ENCODE measurements around the gene SYNPR. TPM values are rescaled to one million over a fixed set of nuclear protein-coding genes. Genes with fewer than 3 reads are reported as not detected.
A peak's percentile ranks its signal among the peaks of the same experiment; 100 is the strongest.

The SYNPR gene
- total RNA-seq, 2 donors from 2014 or later, result not detected

DNA sequence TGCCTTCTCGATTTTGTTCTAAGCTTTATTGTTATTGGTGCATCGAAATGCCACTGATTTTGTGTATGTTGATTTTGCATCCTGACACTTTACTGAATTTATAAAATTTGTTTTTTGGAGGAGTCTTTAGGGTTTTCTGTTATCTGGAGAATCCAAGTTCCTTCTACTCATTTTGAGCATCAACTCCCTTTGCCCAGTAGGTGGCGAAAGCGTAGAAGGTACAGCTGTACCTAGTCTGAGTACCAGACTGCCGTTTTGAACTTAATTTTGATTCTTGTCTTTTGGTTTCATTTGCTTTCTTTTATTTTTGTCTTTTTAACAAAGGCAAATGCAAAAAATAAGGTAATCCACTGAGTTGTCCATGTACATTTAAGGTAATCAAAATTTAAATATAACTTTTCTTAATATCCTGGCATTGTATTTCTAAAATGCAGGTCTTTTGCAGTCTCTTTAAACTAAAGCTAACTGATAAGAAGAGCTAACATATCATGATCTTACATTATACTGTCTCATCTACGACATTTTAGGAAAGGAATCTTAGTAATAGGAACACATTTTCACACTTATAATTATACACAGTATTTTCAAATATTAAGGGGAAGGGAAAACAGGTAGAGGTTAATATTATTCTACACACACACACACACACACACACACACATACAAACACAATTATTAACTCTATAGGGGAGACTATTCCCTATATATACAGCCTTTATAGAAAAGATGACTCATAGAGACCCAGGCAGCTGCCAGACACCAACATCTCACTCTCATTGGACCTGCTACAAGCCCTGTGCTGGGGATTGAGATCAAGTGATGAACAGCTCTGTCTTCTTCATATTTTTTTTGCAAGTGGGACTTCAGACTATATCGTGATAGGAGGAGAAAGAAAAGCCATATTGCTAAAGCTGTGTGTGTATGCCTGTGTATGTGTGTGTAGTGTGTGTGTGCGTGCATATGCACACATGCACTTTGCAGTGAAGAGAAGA, 71.8 kb downstream of the SYNPR start:
- DNase-seq (ENCODE audit: low spot score in 2 of 2) (peak in 1 of 2 donors; percentile 34), ATAC-seq (peak in 1 of 2 donors; percentile 58)
- H3K9me3 Mint-ChIP-seq, result no peaks in the 10 kb centered on the region
- H3K27ac Mint-ChIP-seq, result no peak overlapping the region
- no peaks in the 10 kb centered on the region for H3K36me3 Mint-ChIP-seq

GRCh38 chr3:63351159-63352007, 73.3 kb downstream of the SYNPR start:
- DNase-seq (ENCODE audit: low spot score in 2 of 2) (no peak), ATAC-seq (peak in 1 of 2 donors; percentile 84)
- Mint-ChIP-seq H3K36me3 (no peaks in the 10 kb centered on the region), H3K27ac (no peak overlapping the region), H3K9me3 (no peaks in the 10 kb centered on the region)

DNA sequence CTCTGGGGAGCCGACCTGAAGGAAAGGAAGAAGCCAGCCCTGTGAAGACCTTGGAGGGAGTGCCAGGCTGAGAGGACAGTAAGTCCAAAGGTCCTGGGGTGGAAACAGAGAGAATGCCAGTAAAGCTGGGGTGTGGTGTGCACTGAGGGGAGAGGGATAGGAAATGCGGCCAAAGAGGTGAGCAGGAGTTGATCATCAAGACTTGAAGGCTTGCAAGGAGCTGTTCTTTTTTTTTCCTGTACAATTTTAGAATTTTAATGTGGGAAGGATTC, 73.8 kb downstream of the SYNPR start:
- Mint-ChIP-seq H3K9me3 (no peaks in the 10 kb centered on the region), H3K36me3 (no peaks in the 10 kb centered on the region), H3K27ac (no peak overlapping the region)
- no peak for ATAC-seq
- no peak for DNase-seq (ENCODE audit: low spot score in 2 of 2)

DNA sequence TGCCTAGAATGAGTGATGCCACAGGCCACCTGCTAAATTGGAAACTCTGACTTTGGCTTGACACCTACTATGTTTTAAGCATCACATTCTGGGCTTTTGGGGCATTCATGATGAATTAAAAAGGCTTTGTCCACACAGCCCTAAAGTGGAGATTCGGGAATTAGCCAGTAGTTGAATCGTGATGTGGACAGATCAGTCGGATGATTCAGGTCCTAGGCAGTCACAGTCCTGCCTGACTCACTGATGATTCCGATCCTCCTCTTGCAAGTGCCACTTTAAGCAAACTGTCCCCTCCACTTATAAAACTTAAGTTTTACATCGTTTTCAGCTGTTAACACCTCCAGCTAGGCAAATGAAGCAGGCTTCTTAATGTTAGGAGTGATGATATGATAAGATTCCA, 75.3 kb downstream of the SYNPR start:
- no peak overlapping the region for H3K27ac Mint-ChIP-seq
- no peak for DNase-seq (ENCODE audit: low spot score in 2 of 2)
- no peak for ATAC-seq
- H3K9me3 Mint-ChIP-seq, result peaks cover 0 to 2% of the 10 kb centered on the region in 2 donors
- H3K36me3 Mint-ChIP-seq, result no peaks in the 10 kb centered on the region

DNA sequence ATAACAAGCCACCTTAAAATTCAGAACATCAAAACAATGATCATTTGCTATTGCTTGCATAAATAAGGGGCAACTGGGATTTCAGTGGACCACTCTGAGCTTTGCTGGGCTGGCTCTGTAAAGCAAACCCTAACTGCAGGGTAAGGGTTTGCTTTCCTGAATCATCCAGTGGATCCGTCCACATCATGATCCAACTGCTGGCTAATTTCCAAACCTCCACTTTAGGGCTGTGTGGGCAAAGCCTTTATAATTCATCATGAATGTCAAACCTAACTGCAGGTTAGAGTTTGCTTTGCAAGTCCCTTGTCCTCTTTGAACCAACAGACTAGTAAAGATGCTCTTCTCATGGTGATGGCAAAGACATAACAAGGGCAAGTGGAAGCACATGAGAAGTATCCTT, 76.1 kb downstream of the SYNPR start:
- ATAC-seq (no peak), DNase-seq (ENCODE audit: low spot score in 2 of 2) (no peak)
- Mint-ChIP-seq H3K9me3 (peaks cover 0 to 3% of the 10 kb centered on the region in 2 donors), H3K27ac (no peak overlapping the region), H3K36me3 (no peaks in the 10 kb centered on the region)

DNA sequence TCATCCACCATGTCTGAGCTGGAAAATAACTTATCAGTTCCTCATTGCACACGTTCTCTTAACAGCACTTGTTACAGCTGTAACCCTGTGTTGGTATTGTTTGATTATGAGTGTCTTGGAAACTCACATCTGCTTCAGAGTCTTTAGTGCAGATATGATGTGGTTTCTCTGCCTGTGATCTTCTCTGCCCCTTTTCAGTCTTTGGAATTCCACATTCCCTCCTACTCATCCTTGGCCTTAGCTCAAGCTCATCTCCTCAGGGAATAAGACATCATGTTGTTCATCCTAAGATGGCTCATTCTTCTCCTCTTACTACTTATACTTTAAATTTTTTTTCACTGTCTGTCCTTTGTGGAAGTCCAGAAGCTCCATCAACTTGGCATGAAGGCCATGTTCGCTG, 77.7 kb downstream of the SYNPR start:
- H3K9me3 Mint-ChIP-seq, result peaks cover 4 to 9% of the 10 kb centered on the region in 2 donors
- no peaks in the 10 kb centered on the region for H3K36me3 Mint-ChIP-seq
- no peak for ATAC-seq
- no peak overlapping the region for H3K27ac Mint-ChIP-seq
- no peak for DNase-seq (ENCODE audit: low spot score in 2 of 2)

- ATAC-seq (no peak), DNase-seq (ENCODE audit: low spot score in 2 of 2) (no peak)
- Mint-ChIP-seq H3K27ac (no peak overlapping the region), H3K9me3 (peaks cover 5 to 10% of the 10 kb centered on the region in 2 donors), H3K36me3 (no peaks in the 10 kb centered on the region)
These were observed 86.4 kb downstream of the SYNPR start for GRCh38 chr3:63364495-63364894.

DNA sequence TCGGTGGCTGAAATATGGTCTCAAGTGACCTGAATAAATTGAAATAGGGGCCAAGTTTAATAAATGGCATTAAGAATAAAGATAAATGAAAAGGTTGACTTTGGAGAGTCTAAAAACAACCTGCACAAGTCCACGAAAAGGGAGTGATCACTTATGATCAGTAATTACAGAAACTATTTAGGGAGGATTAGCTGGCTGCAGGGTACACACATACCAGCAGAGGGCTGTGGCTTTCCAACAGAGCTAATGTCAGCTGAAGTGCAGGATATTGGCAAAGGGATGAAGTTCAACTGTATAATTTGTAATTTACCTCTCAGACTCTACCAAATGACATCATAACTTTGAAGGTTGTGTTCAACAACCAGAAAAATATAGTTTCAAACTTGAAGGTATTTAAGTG, 86.8 kb downstream of the SYNPR start:
- DNase-seq (ENCODE audit: low spot score in 2 of 2), result no peak
- ATAC-seq, result no peak
- Mint-ChIP-seq H3K27ac (no peak overlapping the region), H3K9me3 (peaks cover 5 to 10% of the 10 kb centered on the region in 2 donors), H3K36me3 (no peaks in the 10 kb centered on the region)

GRCh38 chr3:63365671-63366070, 87.6 kb downstream of the SYNPR start:
- Mint-ChIP-seq H3K27ac (no peak overlapping the region), H3K36me3 (no peaks in the 10 kb centered on the region), H3K9me3 (peaks cover 2 to 4% of the 10 kb centered on the region in 2 donors)
- DNase-seq (ENCODE audit: low spot score in 2 of 2) (no peak), ATAC-seq (no peak)

GRCh38 chr3:63370094-63370493, 92.0 kb downstream of the SYNPR start:
- ATAC-seq, result no peak
- no peak for DNase-seq (ENCODE audit: low spot score in 2 of 2)
- Mint-ChIP-seq H3K27ac (no peak overlapping the region), H3K9me3 (no peaks in the 10 kb centered on the region), H3K36me3 (no peaks in the 10 kb centered on the region)

- ATAC-seq (no peak), DNase-seq (ENCODE audit: low spot score in 2 of 2) (no peak)
- no peaks in the 10 kb centered on the region for H3K36me3 Mint-ChIP-seq
- H3K27ac Mint-ChIP-seq, result no peak overlapping the region
- peaks cover 4% of the 10 kb centered on the region in 2 donors for H3K9me3 Mint-ChIP-seq
These were observed 104.9 kb downstream of the SYNPR start for GRCh38 chr3:63383040-63383439.

DNA sequence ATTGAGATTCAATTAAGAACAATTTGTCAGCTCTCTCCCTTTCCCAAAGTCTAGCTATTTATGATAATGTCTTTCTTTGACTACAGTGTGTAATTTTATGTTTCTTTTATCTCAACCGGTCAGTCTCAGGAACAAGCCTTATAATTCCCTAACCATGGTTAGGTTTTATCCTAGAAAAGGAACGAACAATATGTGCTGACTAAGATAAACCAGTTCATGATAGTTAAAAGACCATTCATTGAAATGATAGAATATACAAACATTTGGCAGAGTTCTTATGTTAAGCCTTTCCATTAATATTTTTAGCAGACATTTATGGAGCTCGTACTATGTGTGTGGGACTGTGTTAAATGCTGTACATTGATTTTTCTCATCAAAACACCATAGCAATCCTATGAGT, 106.3 kb downstream of the SYNPR start:
- no peak for ATAC-seq
- no peak overlapping the region for H3K27ac Mint-ChIP-seq
- peaks cover 4% of the 10 kb centered on the region in 2 donors for H3K9me3 Mint-ChIP-seq
- DNase-seq (ENCODE audit: low spot score in 2 of 2), result no peak
- no peaks in the 10 kb centered on the region for H3K36me3 Mint-ChIP-seq

DNA sequence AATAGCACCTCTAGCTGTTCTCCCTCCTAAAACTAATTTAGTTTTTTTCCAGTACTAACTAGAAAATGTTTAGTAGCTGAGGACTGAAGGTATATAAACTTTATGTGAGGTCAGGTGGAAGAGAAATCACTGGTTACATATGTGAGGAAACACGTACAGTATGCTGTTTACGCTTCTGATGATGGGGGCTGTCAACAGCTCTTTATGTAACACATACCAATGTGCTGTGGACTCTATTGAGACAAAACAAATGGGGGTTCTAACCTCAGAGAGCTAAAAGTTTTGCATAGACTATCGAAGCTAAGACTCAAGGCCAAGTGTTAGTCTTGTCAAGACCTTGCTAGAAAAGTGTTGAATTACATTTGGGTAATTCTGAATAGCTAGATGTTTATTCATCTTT, 107.5 kb downstream of the SYNPR start:
- no peak for ATAC-seq
- Mint-ChIP-seq H3K27ac (no peak overlapping the region), H3K9me3 (peaks cover 4 to 5% of the 10 kb centered on the region in 2 donors), H3K36me3 (no peaks in the 10 kb centered on the region)
- no peak for DNase-seq (ENCODE audit: low spot score in 2 of 2)

DNA sequence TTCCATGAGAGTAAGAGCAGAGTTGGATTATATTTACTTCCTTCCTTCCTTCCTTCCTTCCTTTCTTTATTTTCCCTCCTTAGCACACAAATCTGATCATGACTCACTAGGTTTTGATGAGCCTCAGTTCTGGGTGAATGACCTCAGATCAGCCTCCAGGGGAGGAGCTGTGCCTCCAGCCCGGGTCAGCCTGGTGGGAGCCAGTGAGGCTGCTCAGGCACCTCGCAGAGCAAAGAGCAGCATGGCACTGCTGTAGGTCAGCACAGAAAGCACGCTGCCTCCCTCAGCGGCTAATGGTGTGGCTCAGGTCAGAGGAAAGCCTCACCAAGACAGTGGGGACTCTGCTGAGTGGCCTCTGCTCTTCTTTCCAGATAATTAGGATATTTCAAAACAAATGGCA, 108.5 kb downstream of the SYNPR start:
- ATAC-seq (no peak), DNase-seq (ENCODE audit: low spot score in 2 of 2) (no peak)
- Mint-ChIP-seq H3K9me3 (peaks cover 8 to 9% of the 10 kb centered on the region in 2 donors), H3K27ac (no peak overlapping the region), H3K36me3 (no peaks in the 10 kb centered on the region)

DNA sequence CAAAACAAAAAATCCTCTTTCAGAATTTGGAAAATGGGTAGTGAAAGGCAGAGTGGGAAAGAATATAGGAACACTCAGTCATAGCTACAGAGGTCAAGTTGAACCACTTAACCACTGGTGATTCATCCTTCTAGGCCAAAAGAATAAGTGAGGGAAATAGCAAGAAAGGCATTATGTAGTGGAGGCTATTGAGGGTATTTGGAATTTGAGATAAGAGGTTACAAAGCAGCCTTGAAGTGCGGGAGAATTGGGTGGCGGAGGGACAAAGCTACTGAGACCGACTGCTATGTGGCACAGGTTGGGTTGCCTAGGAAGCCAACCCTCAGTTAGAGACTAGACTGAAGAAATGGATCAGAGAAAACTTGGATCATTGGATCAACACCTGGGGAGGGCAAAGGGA, 109.5 kb downstream of the SYNPR start:
- Mint-ChIP-seq H3K36me3 (no peaks in the 10 kb centered on the region), H3K27ac (no peak overlapping the region), H3K9me3 (peaks cover 7 to 8% of the 10 kb centered on the region in 2 donors)
- no peak for DNase-seq (ENCODE audit: low spot score in 2 of 2)
- ATAC-seq, result no peak

DNA sequence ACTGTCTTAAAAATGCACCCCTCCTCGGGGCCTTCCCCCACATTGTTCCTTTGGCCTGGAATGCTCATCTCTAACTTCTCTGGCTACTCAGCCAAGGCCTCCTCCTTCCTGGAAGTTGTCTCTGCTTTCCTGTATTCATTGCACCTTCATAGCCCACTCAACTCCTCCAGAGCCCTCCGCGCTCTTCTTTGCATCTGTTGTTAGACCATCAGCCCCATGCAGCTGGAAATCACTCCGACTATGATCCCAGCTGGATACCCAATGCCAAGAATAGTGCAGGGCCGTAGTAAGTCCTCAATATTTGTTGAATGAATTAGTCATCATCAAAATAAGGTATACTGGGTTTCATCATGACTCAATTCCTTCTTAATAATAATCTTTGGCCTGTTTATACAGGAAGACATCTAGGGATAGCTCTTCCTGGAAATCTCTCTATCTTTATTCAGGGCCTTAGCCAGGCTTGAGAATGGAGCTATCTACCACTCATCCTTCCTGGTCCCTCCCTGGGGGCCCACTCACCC, 112.7 kb downstream of the SYNPR start:
- ATAC-seq (no peak), DNase-seq (ENCODE audit: low spot score in 2 of 2) (no peak)
- H3K36me3 Mint-ChIP-seq, result no peaks in the 10 kb centered on the region

DNA sequence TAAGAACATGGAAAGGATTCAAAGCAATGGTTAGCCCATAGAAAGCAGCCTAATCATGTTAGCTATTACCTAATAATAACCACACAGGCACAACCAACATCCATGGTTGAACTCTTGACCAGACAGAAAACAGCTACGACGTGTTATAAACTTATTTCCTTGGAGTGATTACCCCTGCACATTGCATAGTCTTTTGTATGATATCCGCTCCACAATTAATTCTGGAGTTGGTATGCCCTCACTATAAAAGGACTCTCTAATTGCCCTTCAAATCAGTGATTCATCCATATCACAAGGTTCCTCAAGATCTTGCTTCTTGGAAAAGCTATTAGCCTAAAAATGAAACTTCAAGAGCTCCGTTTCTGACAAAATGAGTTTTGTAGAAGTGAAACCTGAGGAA, 117.9 kb downstream of the SYNPR start:
- ATAC-seq, result no peak
- Mint-ChIP-seq H3K27ac (no peak overlapping the region), H3K36me3 (no peaks in the 10 kb centered on the region), H3K9me3 (peaks cover 4 to 6% of the 10 kb centered on the region in 2 donors)
- DNase-seq (ENCODE audit: low spot score in 2 of 2), result no peak

More for the DNA sequence above, 112.7 kb downstream of the SYNPR start:
- Mint-ChIP-seq H3K9me3 (peaks cover 4 to 7% of the 10 kb centered on the region in 2 donors), H3K27ac (no peak overlapping the region)
